Esophagus muscularis mucosa (tissue), 4 donors: ENCODE measurements around the gene NAP1L5. TPM values are rescaled to one million over a fixed set of nuclear protein-coding genes. Genes with fewer than 3 reads are reported as not detected.

Experiments
- DNase-seq: peaks from one replicate; pipeline ENCODE4 v3.0.0-alpha.2; 2017; ENCODE audit errors: extremely low spot score
- H3K27ac ChIP-seq, 4 donors: fragments of 200-600 bp; sonication (generic); replicated peaks in 1 of 4; 1 replicate in 3 of 4; 2 replicates in 1 of 4; pipeline ENCODE4 v1.5.1; 2016 to 2019; ENCODE audit warnings: mild to moderate bottlenecking in 1 of 4
- H3K27me3 ChIP-seq, 4 donors: fragments of 200-600 bp; sonication (generic); one replicate each; pipeline versions ENCODE4 v1.5.1 to v1.6.0; 2016 to 2019
- H3K36me3 ChIP-seq, 4 donors: fragments of 200-600 bp; sonication (generic); one replicate each; pipeline ENCODE4 v1.5.1; 2016 to 2019
- H3K4me1 ChIP-seq, 4 donors: fragments of 200-600 bp; sonication (generic); one replicate each; pipeline ENCODE4 v1.5.1; 2016 to 2019
- H3K4me3 ChIP-seq, 4 donors: fragments of 200-600 bp; sonication (generic); 1 replicate in 2 of 4; 2 replicates in 2 of 4; pipeline ENCODE4 v1.5.1; 2016 to 2019; ENCODE audit warnings: mild to moderate bottlenecking in 4 of 4, moderate library complexity in 1 of 4
- H3K9me3 ChIP-seq, 4 donors: fragments of 200-600 bp; sonication (generic); 1 replicate in 3 of 4; 2 replicates in 1 of 4; pipeline ENCODE4 v1.5.1; 2016 to 2019
- EP300 ChIP-seq: sonication (generic); formaldehyde crosslinking; IDR thresholded peaks from one replicate; pipeline ENCODE4 v1.6.1; 2017; ENCODE audit warnings: antibody characterized with exemption
- POLR2A ChIP-seq: fragments of 450-650 bp; IDR thresholded peaks from one replicate; pipeline ENCODE4 v1.6.1; 2017; ENCODE audit warnings: antibody characterized with exemption, moderate library complexity, mild to moderate bottlenecking, low read depth
- POLR2AphosphoS5 ChIP-seq, 2 donors: sonication (generic); formaldehyde crosslinking; IDR thresholded peaks; one replicate each; pipeline ENCODE4 v1.6.1; 2017; ENCODE audit warnings: antibody characterized with exemption in 2 of 2
- WGBS: methylation state at CpG from one replicate; pipeline ENCODE4 v1.1.5; 2018; 5-methylcytosine and 5-hydroxymethylcytosine counted together
- intact Hi-C: fragments of 100-400 bp; cut with DNase I; formaldehyde crosslinking; loops from one replicate; pipeline ENCODE4 v1.15.1; 2023
- total RNA-seq, 4 donors: library from RNA; depleted of rRNA; stranded (reverse); fragments of >200 nt; gene quantifications; one replicate each; pipeline versions ENCODE4 v1.1.0 to v1.2.1, GENCODE V29; 2016
- TF ChIP-seq, protein P1 (sequence below), 3 experiments: fragments of 200-600 bp in 2 of 3; fragments of 450-650 bp in 1 of 3; sonication (generic) in 2 of 3; IDR thresholded peaks; one replicate each; pipeline ENCODE4 v1.5.1; 2017 to 2019; ENCODE audit warnings: antibody characterized with exemption in 3 of 3, mild to moderate bottlenecking in 2 of 3, moderate library complexity in 1 of 3

NAP1L5 gene
- total RNA-seq, 4 donors from 2014 or later: 5.7 to 10.1 (median 7.8) TPM

- H3K4me3 ChIP-seq: no peak overlapping the region
- TF ChIP-seq EP300 (no peak), POLR2A (no peak), POLR2AphosphoS5 (IDR thresholded peaks at IDR 0.05) (no peak)
- TF ChIP-seq, protein P1, sequence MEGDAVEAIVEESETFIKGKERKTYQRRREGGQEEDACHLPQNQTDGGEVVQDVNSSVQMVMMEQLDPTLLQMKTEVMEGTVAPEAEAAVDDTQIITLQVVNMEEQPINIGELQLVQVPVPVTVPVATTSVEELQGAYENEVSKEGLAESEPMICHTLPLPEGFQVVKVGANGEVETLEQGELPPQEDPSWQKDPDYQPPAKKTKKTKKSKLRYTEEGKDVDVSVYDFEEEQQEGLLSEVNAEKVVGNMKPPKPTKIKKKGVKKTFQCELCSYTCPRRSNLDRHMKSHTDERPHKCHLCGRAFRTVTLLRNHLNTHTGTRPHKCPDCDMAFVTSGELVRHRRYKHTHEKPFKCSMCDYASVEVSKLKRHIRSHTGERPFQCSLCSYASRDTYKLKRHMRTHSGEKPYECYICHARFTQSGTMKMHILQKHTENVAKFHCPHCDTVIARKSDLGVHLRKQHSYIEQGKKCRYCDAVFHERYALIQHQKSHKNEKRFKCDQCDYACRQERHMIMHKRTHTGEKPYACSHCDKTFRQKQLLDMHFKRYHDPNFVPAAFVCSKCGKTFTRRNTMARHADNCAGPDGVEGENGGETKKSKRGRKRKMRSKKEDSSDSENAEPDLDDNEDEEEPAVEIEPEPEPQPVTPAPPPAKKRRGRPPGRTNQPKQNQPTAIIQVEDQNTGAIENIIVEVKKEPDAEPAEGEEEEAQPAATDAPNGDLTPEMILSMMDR (IDR thresholded peaks at IDR 0.05): no peak
- intact Hi-C loops: no loop called here
- no peak overlapping the region for H3K27ac ChIP-seq
- no peaks in the 10 kb centered on the region for H3K27me3 ChIP-seq
- no peak for DNase-seq
- H3K4me1 ChIP-seq: peaks cover 17 to 43% (median 30%) of the 10 kb centered on the region in 4 donors
- no peaks in the 10 kb centered on the region for H3K9me3 ChIP-seq
- peaks cover 32 to 52% (median 47%) of the 10 kb centered on the region in 4 donors for H3K36me3 ChIP-seq
- WGBS: 87% methylated on average over 4 of the region's 4 CpGs
Measured at GRCh38 chr4:88731381-88731780, 33.8 kb upstream of the NAP1L5 start.

- no peak overlapping the region for H3K4me3 ChIP-seq
- TF ChIP-seq, protein P1 (IDR thresholded peaks at IDR 0.05): no peak
- TF ChIP-seq EP300 (no peak), POLR2A (no peak), POLR2AphosphoS5 (IDR thresholded peaks at IDR 0.05) (no peak)
- 89% methylated on average over 5 of the region's 5 CpGs for WGBS
- no peak overlapping the region for H3K27ac ChIP-seq
- DNase-seq: no peak
- H3K36me3 ChIP-seq: peaks cover 32 to 52% (median 47%) of the 10 kb centered on the region in 4 donors
- H3K27me3 ChIP-seq: no peaks in the 10 kb centered on the region
- peaks cover 17 to 43% (median 27%) of the 10 kb centered on the region in 4 donors for H3K4me1 ChIP-seq
- no peaks in the 10 kb centered on the region for H3K9me3 ChIP-seq
- intact Hi-C loops: no loop called here
Measured at GRCh38 chr4:88730811-88731210, 33.2 kb upstream of the NAP1L5 start.

DNA sequence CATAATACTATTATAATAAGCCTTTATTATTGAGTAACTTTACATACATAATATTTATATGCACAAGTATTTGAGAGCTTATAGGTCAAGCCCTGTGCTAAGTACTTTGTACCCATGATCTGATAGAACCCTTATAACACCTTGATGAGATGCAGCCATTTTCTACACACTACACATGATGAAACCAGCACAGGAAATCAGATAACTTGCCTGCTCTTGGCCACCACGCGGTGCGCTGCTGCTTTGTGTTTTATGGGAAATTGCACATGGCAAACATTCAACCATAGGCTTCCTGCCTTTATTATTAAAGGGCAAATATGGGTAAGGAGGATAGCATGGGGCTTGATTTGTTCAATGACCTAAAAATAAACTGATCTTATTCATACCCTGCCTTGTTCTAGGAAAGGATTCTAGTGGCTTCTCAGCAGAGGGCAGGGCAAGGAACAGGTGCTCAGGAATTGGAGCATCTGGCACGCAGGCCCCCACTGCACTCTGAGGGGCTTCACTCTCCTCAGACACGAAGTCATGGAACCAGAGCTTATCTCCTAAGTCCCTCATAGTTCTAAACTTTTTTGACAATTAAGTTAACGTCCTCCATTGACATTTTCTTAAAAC is 31.6 kb upstream of the NAP1L5 start:
- no peaks in the 10 kb centered on the region for H3K9me3 ChIP-seq
- H3K27ac ChIP-seq: no peak overlapping the region
- DNase-seq: no peak
- H3K27me3 ChIP-seq: no peaks in the 10 kb centered on the region
- H3K4me3 ChIP-seq: no peak overlapping the region
- peaks cover 32 to 52% (median 47%) of the 10 kb centered on the region in 4 donors for H3K36me3 ChIP-seq
- WGBS: 73% methylated on average over 6 of the region's 6 CpGs
- peak; percentile 8 to 58 for TF ChIP-seq POLR2AphosphoS5 (IDR thresholded peaks at IDR 0.05)
- TF ChIP-seq, protein P1 (IDR thresholded peaks at IDR 0.05): no peak
- intact Hi-C loops: no loop called here
- H3K4me1 ChIP-seq: peaks cover 14 to 31% (median 16%) of the 10 kb centered on the region in 4 donors

DNA sequence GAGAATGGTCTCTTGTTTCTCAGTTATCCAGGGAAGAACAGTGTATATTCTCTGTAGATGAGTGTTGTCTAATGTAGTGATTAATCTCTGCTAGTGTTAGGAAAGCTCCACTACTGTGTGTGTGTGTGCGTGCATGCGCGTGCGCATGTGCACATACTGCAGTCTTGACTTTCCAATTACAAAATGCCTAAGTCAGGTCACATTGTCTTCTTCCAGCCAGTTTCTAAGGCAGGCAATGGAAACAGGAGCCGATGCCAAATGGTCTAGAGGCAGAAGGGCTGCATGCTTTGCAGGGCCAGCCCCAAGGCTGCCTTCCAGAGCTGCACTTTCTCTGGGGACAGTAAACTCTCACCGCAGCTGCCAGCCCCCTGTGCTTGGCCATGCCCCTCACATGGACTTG is 30.5 kb upstream of the NAP1L5 start:
- H3K36me3 ChIP-seq: peaks cover 32 to 59% (median 52%) of the 10 kb centered on the region in 4 donors

More for the DNA sequence above, 30.5 kb upstream of the NAP1L5 start:
- intact Hi-C loops: no loop called here
- TF ChIP-seq EP300 (no peak), POLR2AphosphoS5 (IDR thresholded peaks at IDR 0.05) (no peak), POLR2A (no peak)
- TF ChIP-seq, protein P1 (IDR thresholded peaks at IDR 0.05): no peak
- Histone ChIP-seq H3K4me3 (no peak overlapping the region), H3K9me3 (no peaks in the 10 kb centered on the region), H3K27me3 (no peaks in the 10 kb centered on the region), H3K4me1 (peaks cover 21 to 36% (median 26%) of the 10 kb centered on the region in 4 donors), H3K27ac (no peak overlapping the region)
- WGBS: 88% methylated on average over 5 of the region's 6 CpGs
- DNase-seq: no peak
